ENCODE results near the gene SMU1. TPM values are rescaled to one million over a fixed set of nuclear protein-coding genes. Genes with fewer than 3 reads are reported as not detected.

Gene SMU1
- total RNA-seq, 1 donor from 2014 or later: 20.3 TPM

GRCh38 chr9:33046061-33046460 lies 30.4 kb downstream of the SMU1 start:
- DNase-seq (ENCODE audit: low read depth): no peak

- DNase-seq (ENCODE audit: low read depth): peak; percentile 27
These were observed 31.7 kb downstream of the SMU1 start for GRCh38 chr9:33044677-33045282.

- peak; percentile 92 for DNase-seq (ENCODE audit: low read depth)
These were observed 32.3 kb downstream of the SMU1 start for GRCh38 chr9:33044162-33044673.

GRCh38 chr9:33043671-33044070 lies 32.8 kb downstream of the SMU1 start:
- no peak for DNase-seq (ENCODE audit: low read depth)

GRCh38 chr9:33042473-33042872 lies 34.0 kb downstream of the SMU1 start:
- no peak for DNase-seq (ENCODE audit: low read depth)

- DNase-seq (ENCODE audit: low read depth): no peak
These were observed 34.9 kb downstream of the SMU1 start for GRCh38 chr9:33041432-33042188.

- DNase-seq (ENCODE audit: low read depth): peak; percentile 10
These were observed 35.6 kb downstream of the SMU1 start for GRCh38 chr9:33040792-33041431.

- no peak for DNase-seq (ENCODE audit: low read depth)
These were observed 43.6 kb downstream of the SMU1 start for GRCh38 chr9:33032865-33033264.

- no peak for DNase-seq (ENCODE audit: low read depth)
These were observed 44.2 kb downstream of the SMU1 start for GRCh38 chr9:33032292-33032691.

- DNase-seq (ENCODE audit: low read depth): no peak
These were observed 46.2 kb downstream of the SMU1 start for GRCh38 chr9:33030285-33030684.

- no peak for DNase-seq (ENCODE audit: low read depth)
These were observed 47.2 kb downstream of the SMU1 start for GRCh38 chr9:33029231-33029786.

GRCh38 chr9:33025572-33026342 lies 50.7 kb downstream of the SMU1 start:
- peak; percentile 54 for DNase-seq (ENCODE audit: low read depth)

GRCh38 chr9:33024966-33025571 lies 51.4 kb downstream of the SMU1 start, which contains the start of gene DNAJA1:
Gene DNAJA1 (plus strand): TSS chr9:33025273. CDS start chr9:33026485, 1,212 bp downstream.
- peak; percentile 95 for DNase-seq (ENCODE audit: low read depth)

- DNase-seq (ENCODE audit: low read depth): peak; percentile 20
These were observed 52.1 kb downstream of the SMU1 start for GRCh38 chr9:33024126-33024965.

GRCh38 chr9:33023661-33024060 lies 52.8 kb downstream of the SMU1 start:
- DNase-seq (ENCODE audit: low read depth): no peak

GRCh38 chr9:33022755-33023154 lies 53.7 kb downstream of the SMU1 start:
- no peak for DNase-seq (ENCODE audit: low read depth)

- no peak for DNase-seq (ENCODE audit: low read depth)
These were observed 54.2 kb downstream of the SMU1 start for GRCh38 chr9:33022303-33022702.

- DNase-seq (ENCODE audit: low read depth): no peak
These were observed 56.7 kb downstream of the SMU1 start for GRCh38 chr9:33019797-33020196.

- no peak for DNase-seq (ENCODE audit: low read depth)
These were observed 59.0 kb downstream of the SMU1 start for GRCh38 chr9:33017283-33018041.

Measured in myocyte (in vitro differentiated cells).